ENCODE results near the gene ANKRD23. TPM values are rescaled to one million over a fixed set of nuclear protein-coding genes. Genes with fewer than 3 reads are reported as not detected.

Gene ANKRD23
- total RNA-seq (2021; fragmentation: NEBNext Ultra II Directional; extraction: Animal tissue kit (Norgen Biotek cat#: 25700)) (2.9 and 3.5 TPM in 2 replicates), polyA plus RNA-seq (2011; rRNA removed) (3.4 and 4.8 TPM in 2 replicates), polyA minus RNA-seq (2011; rRNA and poly(A)+ RNA removed) (2.6 and 3.1 TPM in 2 replicates)
- 3.9 TPM for polyA plus RNA-seq (2011; cell fraction: cytosol; rRNA removed)
- polyA plus RNA-seq (2011; cell fraction: nucleus; rRNA removed), result 29.4 TPM
- polyA plus RNA-seq (2012, experiment 1 of 2), result 2.3 to 5.8 TPM (median 3.8 TPM) in 4 replicates
- 2.0 TPM for polyA plus RNA-seq (2012, experiment 2 of 2)
- 2.5 TPM for polyA plus RNA-seq (2013, experiment 1 of 2)
- polyA plus RNA-seq (2013, experiment 2 of 2), result 2.4 TPM
- 2.9 TPM for polyA minus RNA-seq (2011; cell fraction: cytosol; rRNA and poly(A)+ RNA removed)
- 3.9 TPM for polyA minus RNA-seq (2011; cell fraction: nucleus; rRNA and poly(A)+ RNA removed)
- long read RNA-seq, experiment 1, partial matches to known transcripts, result 1 of 2 reads
- long read RNA-seq, experiment 1, other reads (novel, unspliced or antisense), result 1 of 2 reads
- long read RNA-seq, experiment 2, result 0 reads

DNA sequence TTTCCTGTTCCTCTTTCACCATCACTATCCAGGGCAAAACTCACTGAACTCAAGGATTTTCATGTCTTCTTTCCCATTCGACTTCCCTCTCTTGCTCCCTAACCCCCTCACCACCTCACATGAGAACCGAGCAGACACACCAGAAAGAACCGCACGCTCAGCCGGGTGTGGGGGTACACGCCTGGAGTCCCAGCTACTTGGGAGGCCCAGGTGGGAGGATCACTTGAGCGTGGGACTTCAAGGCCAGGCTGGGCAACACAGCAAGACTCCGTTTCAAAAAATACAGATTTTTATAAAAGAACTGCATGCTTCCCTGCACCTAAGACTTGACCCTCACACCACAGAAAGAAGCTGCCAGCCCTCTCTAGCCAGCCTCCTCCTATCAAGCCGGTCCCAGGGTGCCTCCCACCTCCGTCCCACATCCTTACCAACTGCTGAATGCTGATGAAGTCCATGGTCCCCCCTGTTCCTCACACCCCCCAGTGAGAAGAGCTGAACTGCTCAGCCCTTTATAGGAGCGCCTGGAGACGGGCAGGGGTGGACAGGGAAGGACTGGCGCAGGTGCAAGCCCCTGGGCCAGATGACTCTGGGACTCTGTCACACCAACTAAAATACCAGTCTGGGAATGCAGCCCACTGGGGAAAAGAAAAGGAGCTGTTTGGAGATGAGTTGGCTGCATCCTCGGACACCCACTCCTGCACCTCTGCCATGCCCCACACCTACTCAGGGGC lies at the start of gene ANKRD23:
TSS of gene ANKRD23 (minus strand) at position 484 of the 731 bp plus-strand sequence. CDS start at position 455, 29 bp downstream.
- FAIRE-seq (no peak), DNase-seq (ENCODE audit: low read depth in 1 of 2, low spot score in 2 of 2) (no peak)
- Histone ChIP-seq H2BK15ac (ENCODE audit: low read length) (no peak within 1 kb of the TSS), H3K79me1 (ENCODE audit: low read depth, low read length) (peaks cover 4% of the 10 kb centered on the region; the same call in 1 of the 2 replicates), H3K18ac (ENCODE audit: extremely low read depth, low read length) (no peak within 1 kb of the TSS), H3K9me3 (ENCODE audit: insufficient read depth in 2 of 2, low read depth in 1 of 2, low read length in 1 of 2) (no peaks in the 10 kb centered on the region), H2BK5ac (ENCODE audit: low read depth, low read length) (no peak within 1 kb of the TSS), H3K27me3 (replicated peaks in 1 of 4; ENCODE audit: control insufficient read depth in 3 of 4, extremely low read depth in 1 of 4, insufficient read depth in 3 of 4, low read length in 3 of 4) (no peaks in the 10 kb centered on the region), H2BK20ac (ENCODE audit: low read length) (no peak within 1 kb of the TSS), H3K56ac (replicated peaks; ENCODE audit: insufficient read length, low read depth, low read length) (no peak within 1 kb of the TSS), H3K4me1 (replicated peaks in 1 of 4; ENCODE audit: control insufficient read depth in 3 of 4, insufficient read depth in 4 of 4, low read length in 3 of 4) (peaks cover 0 to 3% (median 0%) of the 10 kb centered on the region in 4 experiments; a peak in 1 of 7 replicates), H3K4me3 (ENCODE audit: extremely low read depth in 1 of 4, insufficient read depth in 2 of 4, low read depth in 3 of 4, low read length in 4 of 4) (no peak within 1 kb of the TSS), H3K14ac (ENCODE audit: insufficient read length) (no peak within 1 kb of the TSS), H2BK12ac (ENCODE audit: low read depth, low read length) (no peak within 1 kb of the TSS), H3K9ac (replicated peaks in 1 of 4; ENCODE audit: extremely low read depth in 1 of 4, low read depth in 3 of 4, low read length in 3 of 4) (no peak within 1 kb of the TSS), H2BK120ac (replicated peaks; ENCODE audit: low read depth, low read length) (no peak within 1 kb of the TSS), H4K91ac (replicated peaks; ENCODE audit: insufficient read length, low read length) (no peak within 1 kb of the TSS), H3K23me2 (ENCODE audit: low read depth, low read length) (no peaks in the 10 kb centered on the region), H2AFZ (ENCODE audit: low read length) (no peak within 1 kb of the TSS), H4K8ac (ENCODE audit: extremely low read depth, insufficient read depth, low read length) (no peak within 1 kb of the TSS), H3K23ac (ENCODE audit: insufficient read length) (no peak within 1 kb of the TSS), H4K20me1 (replicated peaks in 1 of 2; ENCODE audit: control insufficient read depth in 1 of 2, insufficient read depth in 2 of 2, low read length in 2 of 2) (peaks cover 3 to 7% of the 10 kb centered on the region in 2 experiments), H3K27ac (ENCODE audit: low read depth, low read length) (no peak within 1 kb of the TSS), H2AK5ac (ENCODE audit: low read depth, low read length) (no peak within 1 kb of the TSS), H3K36me3 (ENCODE audit: control insufficient read depth in 2 of 4, insufficient read depth in 4 of 4, low read length in 3 of 4) (peaks cover 2 to 15% (median 3%) of the 10 kb centered on the region in 4 experiments; a peak in 5 of 8 replicates), H3K4me2 (ENCODE audit: insufficient read depth in 1 of 2, low read depth in 2 of 2, low read length in 2 of 2) (no peak within 1 kb of the TSS), H3K4ac (replicated peaks; ENCODE audit: insufficient read length, low read depth, low read length) (no peak within 1 kb of the TSS), H3K79me2 (ENCODE audit: control insufficient read depth in 1 of 2, insufficient read depth in 2 of 2, low read length in 2 of 2) (no peaks in the 10 kb centered on the region), H4K5ac (ENCODE audit: insufficient read length, low read depth, low read length) (no peak within 1 kb of the TSS)
- POLR2A ChIA-PET (ENCODE audit: partially characterized antibody), result interaction anchor here (0.8 to 6.9 kb wide), 7 partner anchors 7 to 30 kb away, joined by 3 to 39 read pairs (median 8); partner anchors contain the start of gene ANKRD39
- 92% methylated on average over 13 of the region's 14 CpGs; no CpG with 5 or more reads in 1 of the 2 experiments for WGBS, 2 experiments (ENCODE audit: extremely low coverage in 1 of 2, insufficient coverage in 1 of 2, insufficient read length in 1 of 2, insufficient replicate concordance in 2 of 2, low coverage in 1 of 2, low lambda C conversion rate in 2 of 2, missing lambda C conversion rate in 1 of 2)
- CTCF ChIA-PET (ENCODE audit: partially characterized antibody), result interaction anchor here (0.6 to 2.3 kb wide), 7 partner anchors 11 to 107 kb away, joined by 3 to 10 read pairs (median 3); no protein-coding TSS in a partner anchor
- TF ChIP-seq POU5F1 (IDR thresholded peaks at IDR 0.05; ENCODE audit: low read depth, low read length) (no peak), SRF (IDR thresholded peaks at IDR 0.05; ENCODE audit: low read depth, low read length) (no peak), MAFK (IDR thresholded peaks at IDR 0.05; ENCODE audit: low read depth, low read length) (no peak), ATF3 (IDR thresholded peaks at IDR 0.05; ENCODE audit: insufficient read depth, low read depth, low read length) (no peak), TAF1 (IDR thresholded peaks at IDR 0.05; ENCODE audit: low read depth, low read length) (no peak), CHD1 (IDR thresholded peaks at IDR 0.05; ENCODE audit: low read depth, low read length) (no peak)

All from H1 (cell line).